Parathyroid adenoma (tissue), 2 donors: ENCODE measurements around the gene PIEZO1.

ENCODE experiments used
- H2AFZ ChIP-seq: fragments of 300-600 bp; sonication (generic); one replicate; pipeline ENCODE4 v1.7.0; 2017; ENCODE audit warnings: antibody characterized with exemption, mild to moderate bottlenecking
- H3K27ac ChIP-seq: fragments of 300-600 bp; sonication (generic); one replicate; pipeline ENCODE4 v1.7.0; 2017
- H3K27me3 ChIP-seq: fragments of 300-600 bp; sonication (generic); one replicate; pipeline ENCODE4 v1.7.0; 2017; ENCODE audit warnings: low read length; ENCODE audit not compliant: control insufficient read depth, insufficient read depth
- H3K36me3 ChIP-seq: fragments of 300-600 bp; sonication (generic); one replicate; pipeline ENCODE4 v1.7.0; 2017; ENCODE audit warnings: low read length; ENCODE audit not compliant: control insufficient read depth, insufficient read depth
- H3K4me1 ChIP-seq: fragments of 300-600 bp; sonication (generic); one replicate; pipeline ENCODE4 v1.7.0; 2017; ENCODE audit warnings: control low read depth
- H3K4me2 ChIP-seq: fragments of 300-600 bp; sonication (generic); one replicate; pipeline ENCODE4 v1.7.0; 2017; ENCODE audit warnings: low read length
- H3K4me3 ChIP-seq: fragments of 300-600 bp; sonication (generic); one replicate; pipeline ENCODE4 v1.7.0; 2017; ENCODE audit warnings: low read depth, low read length
- H3K79me2 ChIP-seq: fragments of 300-600 bp; sonication (generic); one replicate; pipeline ENCODE4 v1.7.0; 2017; ENCODE audit warnings: control low read depth
- H3K9ac ChIP-seq: fragments of 300-600 bp; sonication (generic); one replicate; pipeline ENCODE4 v1.7.0; 2017; ENCODE audit warnings: mild to moderate bottlenecking
- H3K9me3 ChIP-seq: fragments of 300-600 bp; sonication (generic); one replicate; pipeline ENCODE4 v1.7.0; 2017; ENCODE audit warnings: low read length; ENCODE audit not compliant: control insufficient read depth
- TF ChIP-seq, protein P1 (sequence below): fragments of 300-600 bp; sonication (generic); IDR thresholded peaks from one replicate; pipeline ENCODE4 v1.7.0; 2017; ENCODE audit warnings: antibody characterized with exemption, mild to moderate bottlenecking
- donor health status: primary hyperparathyroidism.

PIEZO1 gene

GRCh38 chr16:88778541-88779065 lies 6.4 kb downstream of the PIEZO1 start:
- TF ChIP-seq, protein P1, sequence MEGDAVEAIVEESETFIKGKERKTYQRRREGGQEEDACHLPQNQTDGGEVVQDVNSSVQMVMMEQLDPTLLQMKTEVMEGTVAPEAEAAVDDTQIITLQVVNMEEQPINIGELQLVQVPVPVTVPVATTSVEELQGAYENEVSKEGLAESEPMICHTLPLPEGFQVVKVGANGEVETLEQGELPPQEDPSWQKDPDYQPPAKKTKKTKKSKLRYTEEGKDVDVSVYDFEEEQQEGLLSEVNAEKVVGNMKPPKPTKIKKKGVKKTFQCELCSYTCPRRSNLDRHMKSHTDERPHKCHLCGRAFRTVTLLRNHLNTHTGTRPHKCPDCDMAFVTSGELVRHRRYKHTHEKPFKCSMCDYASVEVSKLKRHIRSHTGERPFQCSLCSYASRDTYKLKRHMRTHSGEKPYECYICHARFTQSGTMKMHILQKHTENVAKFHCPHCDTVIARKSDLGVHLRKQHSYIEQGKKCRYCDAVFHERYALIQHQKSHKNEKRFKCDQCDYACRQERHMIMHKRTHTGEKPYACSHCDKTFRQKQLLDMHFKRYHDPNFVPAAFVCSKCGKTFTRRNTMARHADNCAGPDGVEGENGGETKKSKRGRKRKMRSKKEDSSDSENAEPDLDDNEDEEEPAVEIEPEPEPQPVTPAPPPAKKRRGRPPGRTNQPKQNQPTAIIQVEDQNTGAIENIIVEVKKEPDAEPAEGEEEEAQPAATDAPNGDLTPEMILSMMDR, result no peak
- Histone ChIP-seq H3K4me3 (no peak overlapping the region), H3K27me3 (no peaks in the 10 kb centered on the region), H3K79me2 (peaks cover 10% of the 10 kb centered on the region), H3K36me3 (no peaks in the 10 kb centered on the region), H3K4me1 (no peaks in the 10 kb centered on the region), H2AFZ (no peak overlapping the region), H3K27ac (no peak overlapping the region), H3K4me2 (no peak overlapping the region), H3K9ac (no peak overlapping the region), H3K9me3 (no peaks in the 10 kb centered on the region)

DNA sequence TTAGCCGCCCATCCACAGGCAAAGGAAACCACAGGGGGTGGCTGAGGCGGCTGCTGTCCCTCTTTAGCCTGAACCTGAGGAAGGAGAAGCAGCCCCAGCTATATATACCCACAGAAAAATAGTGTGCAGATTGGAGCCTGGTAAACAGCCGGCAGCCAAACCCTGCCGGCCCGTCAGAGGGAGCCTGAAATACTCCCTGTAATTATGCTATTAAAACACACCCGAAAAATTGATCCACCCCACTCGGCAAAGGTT lies 6.8 kb downstream of the PIEZO1 start:
- Histone ChIP-seq H3K27ac (no peak overlapping the region), H3K9me3 (no peaks in the 10 kb centered on the region), H3K27me3 (no peaks in the 10 kb centered on the region), H2AFZ (no peak overlapping the region), H3K4me2 (no peak overlapping the region), H3K4me3 (no peak overlapping the region), H3K4me1 (no peaks in the 10 kb centered on the region), H3K79me2 (peaks cover 10% of the 10 kb centered on the region), H3K9ac (no peak overlapping the region), H3K36me3 (no peaks in the 10 kb centered on the region)
- TF ChIP-seq, protein P1, result no peak

GRCh38 chr16:88777471-88778270 lies 7.3 kb downstream of the PIEZO1 start:
- Histone ChIP-seq H3K27ac (no peak overlapping the region), H3K9ac (no peak overlapping the region), H3K4me2 (no peak overlapping the region), H3K4me3 (no peak overlapping the region), H3K9me3 (no peaks in the 10 kb centered on the region), H3K27me3 (no peaks in the 10 kb centered on the region), H3K79me2 (peaks cover 10% of the 10 kb centered on the region), H2AFZ (no peak overlapping the region), H3K4me1 (no peaks in the 10 kb centered on the region), H3K36me3 (no peaks in the 10 kb centered on the region)
- TF ChIP-seq, protein P1, result no peak

- H3K9ac ChIP-seq, result no peak overlapping the region
- H3K36me3 ChIP-seq, result no peaks in the 10 kb centered on the region
- H3K9me3 ChIP-seq, result no peaks in the 10 kb centered on the region
- no peak overlapping the region for H3K4me2 ChIP-seq
- H3K4me3 ChIP-seq, result no peak overlapping the region
- H3K79me2 ChIP-seq, result peaks cover 10% of the 10 kb centered on the region
- no peaks in the 10 kb centered on the region for H3K27me3 ChIP-seq
- TF ChIP-seq, protein P1, result no peak
- no peak overlapping the region for H3K27ac ChIP-seq
- no peak overlapping the region for H2AFZ ChIP-seq
- peaks cover 6% of the 10 kb centered on the region for H3K4me1 ChIP-seq
Observed at GRCh38 chr16:88775825-88776224, 9.2 kb downstream of the PIEZO1 start.
